Activated T-cell treated with anti-CD3 and anti-CD28 coated beads, Interleukin-2, amount 50 U/mL, for 24 hours (primary cell): ENCODE results near the gene LRRC36.
"Not testable (repeated sequence)": the region's sequence is repeated elsewhere in the genome, so short reads cannot be mapped to it uniquely, and the experiment has no call there.

Experiments used
- DNase-seq: peaks from one replicate; pipeline ENCODE4 v3.0.0-alpha.2; 2020
- H3K27ac Mint-ChIP-seq: 2 replicates; pipeline ENCODE4 v1.8.0; 2020; ENCODE audit warnings: mild to moderate bottlenecking, mixed read lengths
- H3K27me3 Mint-ChIP-seq: 2 replicates; pipeline ENCODE4 v1.8.0; 2020; ENCODE audit warnings: mixed read lengths
- H3K36me3 Mint-ChIP-seq: 2 replicates; pipeline ENCODE4 v1.8.0; 2020; ENCODE audit warnings: low read depth, mixed read lengths
- H3K4me1 Mint-ChIP-seq: 2 replicates; pipeline ENCODE4 v1.8.0; 2020; ENCODE audit warnings: low read depth, mixed read lengths
- H3K4me3 Mint-ChIP-seq: 2 replicates; pipeline ENCODE4 v1.8.0; 2020; ENCODE audit warnings: mild to moderate bottlenecking, moderate library complexity, mixed read lengths
- H3K9me3 Mint-ChIP-seq: 2 replicates; pipeline ENCODE4 v1.8.0; 2020; ENCODE audit warnings: mixed read lengths

LRRC36 gene

GRCh38 chr16:67346341-67346740 lies 19.7 kb downstream of the LRRC36 start:
- Mint-ChIP-seq H3K9me3 (no peaks in the 10 kb centered on the region), H3K27ac (no peak overlapping the region), H3K27me3 (peaks cover 4% of the 10 kb centered on the region), H3K4me3 (no peak overlapping the region), H3K36me3 (no peaks in the 10 kb centered on the region), H3K4me1 (no peaks in the 10 kb centered on the region)
- DNase-seq = no peak

GRCh38 chr16:67349172-67349571 lies 22.6 kb downstream of the LRRC36 start:
- DNase-seq = no peak
- Mint-ChIP-seq H3K9me3 (no peaks in the 10 kb centered on the region), H3K27ac (no peak overlapping the region), H3K36me3 (no peaks in the 10 kb centered on the region), H3K4me3 (no peak overlapping the region), H3K4me1 (no peaks in the 10 kb centered on the region), H3K27me3 (no peaks in the 10 kb centered on the region)

- H3K9me3 Mint-ChIP-seq = no peaks in the 10 kb centered on the region
- H3K36me3 Mint-ChIP-seq = no peaks in the 10 kb centered on the region
- H3K4me1 Mint-ChIP-seq = no peaks in the 10 kb centered on the region
- no peak overlapping the region for H3K27ac Mint-ChIP-seq
- no peak for DNase-seq
- no peak overlapping the region for H3K4me3 Mint-ChIP-seq
- H3K27me3 Mint-ChIP-seq = peaks cover 4% of the 10 kb centered on the region
These were observed 23.7 kb downstream of the LRRC36 start for GRCh38 chr16:67350324-67350723.

GRCh38 chr16:67352463-67352862 lies 25.8 kb downstream of the LRRC36 start:
- H3K36me3 Mint-ChIP-seq, H3K27ac Mint-ChIP-seq: not testable (repeated sequence)

GRCh38 chr16:67356396-67356795 lies 29.8 kb downstream of the LRRC36 start:
- Mint-ChIP-seq H3K9me3 (no peaks in the 10 kb centered on the region), H3K27ac (no peak overlapping the region), H3K36me3 (no peaks in the 10 kb centered on the region), H3K27me3 (peaks cover 10% of the 10 kb centered on the region), H3K4me3 (no peak overlapping the region), H3K4me1 (peaks cover 5% of the 10 kb centered on the region)
- DNase-seq = no peak

More at GRCh38 chr16:67352463-67352862, 25.8 kb downstream of the LRRC36 start:
- H3K4me3 Mint-ChIP-seq, H3K9me3 Mint-ChIP-seq, H3K4me1 Mint-ChIP-seq, H3K27me3 Mint-ChIP-seq, DNase-seq: not testable (repeated sequence)

- H3K27me3 Mint-ChIP-seq = peaks cover 10% of the 10 kb centered on the region
- DNase-seq = no peak
- H3K4me3 Mint-ChIP-seq = no peak overlapping the region
- H3K9me3 Mint-ChIP-seq = no peaks in the 10 kb centered on the region
- no peak overlapping the region for H3K27ac Mint-ChIP-seq
- no peaks in the 10 kb centered on the region for H3K36me3 Mint-ChIP-seq
- H3K4me1 Mint-ChIP-seq = peaks cover 5% of the 10 kb centered on the region
These were observed 30.9 kb downstream of the LRRC36 start for GRCh38 chr16:67357561-67357960.

GRCh38 chr16:67359540-67360269 lies 33.1 kb downstream of the LRRC36 start:
- not testable (repeated sequence) for DNase-seq, H3K27me3 Mint-ChIP-seq, H3K36me3 Mint-ChIP-seq, H3K27ac Mint-ChIP-seq, H3K4me3 Mint-ChIP-seq, H3K4me1 Mint-ChIP-seq, H3K9me3 Mint-ChIP-seq

GRCh38 chr16:67361038-67361437 lies 34.4 kb downstream of the LRRC36 start:
- Mint-ChIP-seq H3K27ac (no peak overlapping the region), H3K27me3 (peaks cover 6% of the 10 kb centered on the region), H3K4me1 (peaks cover 15% of the 10 kb centered on the region), H3K4me3 (no peak overlapping the region), H3K36me3 (no peaks in the 10 kb centered on the region), H3K9me3 (no peaks in the 10 kb centered on the region)
- no peak for DNase-seq

- H3K4me3 Mint-ChIP-seq = no peak overlapping the region
- no peaks in the 10 kb centered on the region for H3K9me3 Mint-ChIP-seq
- DNase-seq = no peak
- H3K27me3 Mint-ChIP-seq = no peaks in the 10 kb centered on the region
- H3K36me3 Mint-ChIP-seq = no peaks in the 10 kb centered on the region
- H3K4me1 Mint-ChIP-seq = peaks cover 10% of the 10 kb centered on the region
- peak overlapping the region; percentile 24 for H3K27ac Mint-ChIP-seq
These were observed 38.1 kb downstream of the LRRC36 start for GRCh38 chr16:67364600-67365235.

GRCh38 chr16:67370661-67371060 lies 44.0 kb downstream of the LRRC36 start:
- Mint-ChIP-seq H3K4me1 (peaks cover 2% of the 10 kb centered on the region), H3K9me3 (no peaks in the 10 kb centered on the region), H3K36me3 (no peaks in the 10 kb centered on the region), H3K27ac (no peak overlapping the region), H3K27me3 (peaks cover 1% of the 10 kb centered on the region), H3K4me3 (no peak overlapping the region)
- no peak for DNase-seq

- Mint-ChIP-seq H3K4me1 (no peaks in the 10 kb centered on the region), H3K27me3 (peaks cover 10% of the 10 kb centered on the region), H3K36me3 (no peaks in the 10 kb centered on the region), H3K27ac (no peak overlapping the region), H3K9me3 (no peaks in the 10 kb centered on the region), H3K4me3 (no peak overlapping the region)
- DNase-seq = no peak
These were observed 46.0 kb downstream of the LRRC36 start for GRCh38 chr16:67372664-67373063.

GRCh38 chr16:67376012-67376411 lies 49.4 kb downstream of the LRRC36 start:
- not testable (repeated sequence) for H3K9me3 Mint-ChIP-seq, H3K4me3 Mint-ChIP-seq, H3K27ac Mint-ChIP-seq, DNase-seq, H3K36me3 Mint-ChIP-seq, H3K4me1 Mint-ChIP-seq, H3K27me3 Mint-ChIP-seq

GRCh38 chr16:67378642-67379041 lies 52.0 kb downstream of the LRRC36 start:
- no peak for DNase-seq
- Mint-ChIP-seq H3K36me3 (no peaks in the 10 kb centered on the region), H3K27me3 (peaks cover 10% of the 10 kb centered on the region), H3K9me3 (no peaks in the 10 kb centered on the region), H3K27ac (no peak overlapping the region), H3K4me3 (no peak overlapping the region), H3K4me1 (no peaks in the 10 kb centered on the region)

GRCh38 chr16:67383284-67383683 lies 56.7 kb downstream of the LRRC36 start:
- no peak overlapping the region for H3K27ac Mint-ChIP-seq
- H3K4me3 Mint-ChIP-seq = no peak overlapping the region
- no peak for DNase-seq
- H3K36me3 Mint-ChIP-seq = no peaks in the 10 kb centered on the region
- H3K9me3 Mint-ChIP-seq = no peaks in the 10 kb centered on the region
- peaks cover 12% of the 10 kb centered on the region for H3K4me1 Mint-ChIP-seq
- no peaks in the 10 kb centered on the region for H3K27me3 Mint-ChIP-seq

- Mint-ChIP-seq H3K27ac (no peak overlapping the region), H3K4me3 (no peak overlapping the region), H3K9me3 (no peaks in the 10 kb centered on the region), H3K36me3 (no peaks in the 10 kb centered on the region), H3K27me3 (no peaks in the 10 kb centered on the region), H3K4me1 (peaks cover 12% of the 10 kb centered on the region)
- no peak for DNase-seq
These were observed 58.3 kb downstream of the LRRC36 start for GRCh38 chr16:67384778-67385510.
